A549 (cell line): ENCODE results near the gene SPRR3. TPM values are rescaled to one million over a fixed set of nuclear protein-coding genes. Genes with fewer than 3 reads are reported as not detected.

Experiments used
- ATAC-seq, 2 experiments: fragments of 200-7000 bp in 1 of 2; fragments of >200 bp in 1 of 2; cut with Nextera tagmentation in 1 of 2; cut with Tn5 transposase in 1 of 2; 3 replicates each; pipeline versions ENCODE4 v1.8.0 to v1.9.1; 2018 to 2020; ENCODE audit warnings: mild to moderate bottlenecking in 1 of 2, moderate library complexity in 1 of 2
- CTCF ChIA-PET: fragments of 300-600 bp; sonication (Branson Sonifier 250); formaldehyde crosslinking; extraction: SDS; loops from one replicate; lab custom pipeline; 2021; ENCODE audit warnings: antibody characterized with exemption, inconsistent platforms; lab: Yijun Ruan, JAX
- POLR2A ChIA-PET: fragments of 350-600 bp; formaldehyde crosslinking; extraction: SDS; loops from one replicate; lab custom pipeline; 2021; ENCODE audit warnings: antibody characterized with exemption, inconsistent platforms; lab: Yijun Ruan, JAX
- DNase-seq, 2 experiments: peaks; one replicate each; pipeline versions ENCODE4 v3.0.0 to v3.0.0-alpha.2; 2011 to 2016; ENCODE audit warnings: low read depth in 1 of 2, low spot score in 1 of 2
- FAIRE-seq: peaks from 2 replicates; lab custom pipeline; 2011; peaks lifted over from hg19 to GRCh38; lab: Jason Lieb, UNC
- H3K27ac ChIP-seq, 2 experiments: fragments of >200 bp; sonication (Bioruptor Twin); formaldehyde crosslinking; 3 replicates each; pipeline ENCODE4 v1.5.1; 2016 to 2017
- H3K4me1 ChIP-seq: fragments of >200 bp; sonication (Bioruptor Twin); formaldehyde crosslinking; 3 replicates; pipeline ENCODE4 v1.6.1; 2016
- H3K4me2 ChIP-seq: fragments of >200 bp; sonication (Bioruptor Twin); formaldehyde crosslinking; 3 replicates; pipeline ENCODE4 v1.6.1; 2016
- H3K4me3 ChIP-seq: fragments of >200 bp; sonication (Bioruptor Twin); formaldehyde crosslinking; 3 replicates; pipeline ENCODE4 v1.5.1; 2016
- H3K9me3 ChIP-seq: fragments of >200 bp; sonication (Bioruptor Twin); formaldehyde crosslinking; 3 replicates; pipeline ENCODE4 v1.6.1; 2016
- BHLHE40 ChIP-seq: IDR thresholded peaks from 2 replicates; pipeline ENCODE4 v1.6.1; 2012; ENCODE audit warnings: low read depth, low read length, inconsistent platforms
- CEBPB ChIP-seq, 2 experiments: fragments of >200 bp in 1 of 2; sonication (Bioruptor Twin) in 1 of 2; formaldehyde crosslinking in 1 of 2; IDR thresholded peaks; 2 replicates each; pipeline ENCODE4 v1.6.1; 2012 to 2016
- EP300 ChIP-seq, 2 experiments: fragments of >200 bp; sonication (Bioruptor Twin); formaldehyde crosslinking; IDR thresholded peaks; 2 replicates in 1 of 2; 3 replicates in 1 of 2; pipeline ENCODE4 v1.6.1; 2016 to 2017
- ESRRA ChIP-seq: fragments of 150-350 bp; IDR thresholded peaks from 2 replicates; pipeline ENCODE4 v1.6.1; 2014; ENCODE audit warnings: mild to moderate bottlenecking, low read length, borderline replicate concordance
- FOSL2 ChIP-seq, 2 experiments: fragments of 450-650 bp in 1 of 2; fragments of >200 bp in 1 of 2; sonication (Bioruptor Twin) in 1 of 2; formaldehyde crosslinking; IDR thresholded peaks; 2 replicates each; pipeline versions ENCODE4 v1.5.0 to v1.6.1; 2016 to 2020; ENCODE audit warnings: mild to moderate bottlenecking in 1 of 2, moderate library complexity in 1 of 2
- GATA3 ChIP-seq: IDR thresholded peaks from 2 replicates; pipeline ENCODE4 v1.6.1; 2012; ENCODE audit warnings: borderline replicate concordance
- HOXB5 ChIP-seq: fragments of 250-450 bp; sonication (Bioruptor Pico); IDR thresholded peaks from 2 replicates; pipeline ENCODE4 v1.5.0; 2020; ENCODE audit warnings: mild to moderate bottlenecking, moderate library complexity
- JUNB ChIP-seq: fragments of >200 bp; sonication (Bioruptor Twin); formaldehyde crosslinking; IDR thresholded peaks from 2 replicates; pipeline ENCODE4 v1.6.1; 2016
- KDM1A ChIP-seq: fragments of 200-600 bp; sonication (generic); IDR thresholded peaks from 2 replicates; pipeline ENCODE4 v1.6.1; 2016; ENCODE audit warnings: low read depth, mild to moderate bottlenecking
- MAFK ChIP-seq: fragments of 450-650 bp; IDR thresholded peaks from 2 replicates; pipeline ENCODE4 v1.6.1; 2014; ENCODE audit not compliant: partially characterized antibody
- MYC ChIP-seq: IDR thresholded peaks from 2 replicates; pipeline ENCODE4 v1.6.1; 2012; ENCODE audit warnings: mild to moderate bottlenecking, inconsistent platforms, low read length, improper control_type of control experiment, borderline replicate concordance
- NPAS2 ChIP-seq: fragments of 250-450 bp; sonication (Bioruptor Pico); IDR thresholded peaks from 2 replicates; pipeline ENCODE4 v1.8.0; 2022; ENCODE audit warnings: mild to moderate bottlenecking, moderate library complexity, borderline replicate concordance
- NR3C1 ChIP-seq: fragments of >200 bp; sonication (Bioruptor Twin); formaldehyde crosslinking; IDR thresholded peaks from 3 replicates; pipeline ENCODE4 v1.6.1; 2017
- POLR2A ChIP-seq: IDR thresholded peaks from 2 replicates; pipeline ENCODE4 v1.6.1; 2012; ENCODE audit warnings: mild to moderate bottlenecking, low read length
- POLR2AphosphoS2 ChIP-seq: conservative IDR thresholded peaks from 2 replicates; pipeline ENCODE4 v1.6.1; 2012; ENCODE audit warnings: low read length, improper control_type of control experiment, inconsistent platforms
- RNF2 ChIP-seq: fragments of 200-600 bp; sonication (generic); IDR thresholded peaks from 2 replicates; pipeline ENCODE4 v1.6.1; 2016; ENCODE audit warnings: low read depth, mild to moderate bottlenecking, antibody characterized with exemption, moderate library complexity, borderline replicate concordance
- SREBF2 ChIP-seq: fragments of 450-650 bp; IDR thresholded peaks from 2 replicates; pipeline ENCODE4 v1.6.1; 2014; ENCODE audit warnings: mild to moderate bottlenecking, moderate library complexity
- TFCP2L1 ChIP-seq: fragments of 250-450 bp; sonication (Bioruptor Pico); IDR thresholded peaks from 2 replicates; pipeline ENCODE4 v1.5.0; 2021; ENCODE audit warnings: mild to moderate bottlenecking
- ZNF302 ChIP-seq: fragments of 250-450 bp; sonication (Bioruptor Pico); IDR thresholded peaks from 2 replicates; pipeline ENCODE4 v1.9.0; 2021; ENCODE audit warnings: inconsistent platforms, mild to moderate bottlenecking, moderate library complexity
- ZSCAN20 ChIP-seq: fragments of 250-450 bp; sonication (Bioruptor Pico); IDR thresholded peaks from 2 replicates; pipeline ENCODE4 v1.8.0; 2022; ENCODE audit warnings: mild to moderate bottlenecking, moderate library complexity
- WGBS: methylation state at CpG from one replicate; pipeline ENCODE4 v1.1.6; 2017; ENCODE audit errors: missing lambda C conversion rate; 5-methylcytosine and 5-hydroxymethylcytosine counted together
- polyA plus RNA-seq, 4 experiments: library from polyadenylated mRNA; depleted of rRNA in 3 of 4; stranded (reverse); fragments of >200 nt; fragmentation: RNase III in 1 of 4; extraction: RNeasy Plus Mini Kit Qiagen cat#74134 plus additional on column Dnase treatment in 1 of 4; gene quantifications; 2 replicates in 3 of 4; 3 replicates in 1 of 4; pipeline ENCODE4 v1.2.3, GENCODE V29; 2011 to 2017
- TF ChIP-seq, protein P1 (sequence below): fragments of 200-600 bp; sonication (generic); IDR thresholded peaks from 2 replicates; pipeline ENCODE4 v1.6.1; 2016; ENCODE audit warnings: antibody characterized with exemption, mild to moderate bottlenecking, moderate library complexity
- TF ChIP-seq, protein P2 (sequence below): IDR thresholded peaks from 2 replicates; pipeline ENCODE4 v1.6.1; 2012; ENCODE audit warnings: low read depth, borderline replicate concordance
- TF ChIP-seq, protein P3 (sequence below): fragments of 450-650 bp; IDR thresholded peaks from 2 replicates; pipeline ENCODE4 v1.6.1; 2014; ENCODE audit warnings: antibody characterized with exemption
- TF ChIP-seq, protein P4 (sequence below): fragments of 250-450 bp; sonication (Bioruptor Pico); IDR thresholded peaks from 2 replicates; pipeline ENCODE4 v1.5.0; 2021; ENCODE audit warnings: mild to moderate bottlenecking, moderate library complexity, borderline replicate concordance

The SPRR3 gene
- polyA plus RNA-seq, 2 of the 4 experiments (the other 2 are of a cell fraction) = not detected

DNA sequence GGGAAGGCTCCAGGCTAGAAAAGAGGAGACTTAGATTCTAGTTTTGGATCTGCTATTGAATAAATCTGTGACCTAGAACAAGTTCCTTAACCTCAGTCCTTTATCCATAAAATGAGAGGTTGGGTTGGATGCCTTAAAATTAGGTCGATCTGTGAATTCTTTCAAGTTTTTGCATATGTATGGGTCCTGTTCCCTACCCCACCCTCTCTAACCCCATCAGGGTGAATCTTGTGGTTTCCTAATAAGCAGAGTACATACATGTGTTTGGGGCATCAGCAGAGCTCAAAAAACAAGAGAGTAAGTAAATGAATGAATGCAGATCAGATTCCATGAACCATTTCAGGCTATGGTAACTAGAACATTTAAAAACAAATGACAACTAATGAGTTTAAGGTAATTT lies 24.9 kb upstream of the SPRR3 start (continued):
- TF ChIP-seq, protein P1, sequence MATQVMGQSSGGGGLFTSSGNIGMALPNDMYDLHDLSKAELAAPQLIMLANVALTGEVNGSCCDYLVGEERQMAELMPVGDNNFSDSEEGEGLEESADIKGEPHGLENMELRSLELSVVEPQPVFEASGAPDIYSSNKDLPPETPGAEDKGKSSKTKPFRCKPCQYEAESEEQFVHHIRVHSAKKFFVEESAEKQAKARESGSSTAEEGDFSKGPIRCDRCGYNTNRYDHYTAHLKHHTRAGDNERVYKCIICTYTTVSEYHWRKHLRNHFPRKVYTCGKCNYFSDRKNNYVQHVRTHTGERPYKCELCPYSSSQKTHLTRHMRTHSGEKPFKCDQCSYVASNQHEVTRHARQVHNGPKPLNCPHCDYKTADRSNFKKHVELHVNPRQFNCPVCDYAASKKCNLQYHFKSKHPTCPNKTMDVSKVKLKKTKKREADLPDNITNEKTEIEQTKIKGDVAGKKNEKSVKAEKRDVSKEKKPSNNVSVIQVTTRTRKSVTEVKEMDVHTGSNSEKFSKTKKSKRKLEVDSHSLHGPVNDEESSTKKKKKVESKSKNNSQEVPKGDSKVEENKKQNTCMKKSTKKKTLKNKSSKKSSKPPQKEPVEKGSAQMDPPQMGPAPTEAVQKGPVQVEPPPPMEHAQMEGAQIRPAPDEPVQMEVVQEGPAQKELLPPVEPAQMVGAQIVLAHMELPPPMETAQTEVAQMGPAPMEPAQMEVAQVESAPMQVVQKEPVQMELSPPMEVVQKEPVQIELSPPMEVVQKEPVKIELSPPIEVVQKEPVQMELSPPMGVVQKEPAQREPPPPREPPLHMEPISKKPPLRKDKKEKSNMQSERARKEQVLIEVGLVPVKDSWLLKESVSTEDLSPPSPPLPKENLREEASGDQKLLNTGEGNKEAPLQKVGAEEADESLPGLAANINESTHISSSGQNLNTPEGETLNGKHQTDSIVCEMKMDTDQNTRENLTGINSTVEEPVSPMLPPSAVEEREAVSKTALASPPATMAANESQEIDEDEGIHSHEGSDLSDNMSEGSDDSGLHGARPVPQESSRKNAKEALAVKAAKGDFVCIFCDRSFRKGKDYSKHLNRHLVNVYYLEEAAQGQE = no peak
- TF ChIP-seq POLR2AphosphoS2 (no peak), ESRRA (no peak), ZNF302 (CRISPR knock-in tag) (no peak)
- TF ChIP-seq, protein P2, sequence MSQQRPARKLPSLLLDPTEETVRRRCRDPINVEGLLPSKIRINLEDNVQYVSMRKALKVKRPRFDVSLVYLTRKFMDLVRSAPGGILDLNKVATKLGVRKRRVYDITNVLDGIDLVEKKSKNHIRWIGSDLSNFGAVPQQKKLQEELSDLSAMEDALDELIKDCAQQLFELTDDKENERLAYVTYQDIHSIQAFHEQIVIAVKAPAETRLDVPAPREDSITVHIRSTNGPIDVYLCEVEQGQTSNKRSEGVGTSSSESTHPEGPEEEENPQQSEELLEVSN = no peak

DNA sequence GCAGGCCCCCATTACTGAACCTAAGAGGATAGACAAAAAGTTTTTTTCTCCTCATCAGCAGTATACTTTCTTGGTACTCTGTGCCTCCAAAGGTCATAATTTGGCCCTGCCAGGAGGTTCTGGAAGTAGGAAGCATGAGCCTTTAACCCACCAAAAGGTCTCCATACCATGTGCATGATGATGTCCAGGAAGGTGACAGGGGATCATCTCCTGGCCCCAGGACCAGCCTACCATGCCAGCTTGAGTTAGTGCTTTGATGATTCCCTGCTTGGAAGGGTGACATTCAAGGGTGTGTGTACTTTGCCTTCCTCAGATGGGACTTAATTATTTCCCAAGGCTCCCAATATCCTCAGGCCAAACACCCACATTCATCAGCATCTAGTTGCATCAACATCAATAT lies 23.9 kb upstream of the SPRR3 start:
- POLR2A ChIA-PET = no interaction called here
- TF ChIP-seq SREBF2 (no peak), JUNB (no peak), NPAS2 (CRISPR knock-in tag) (no peak), BHLHE40 (no peak), CEBPB (IDR thresholded peaks at IDR 0.05) (no peak), KDM1A (no peak), GATA3 (no peak), ZSCAN20 (CRISPR knock-in tag) (no peak), HOXB5 (CRISPR knock-in tag) (no peak), MYC (no peak), NR3C1 (no peak), TFCP2L1 (CRISPR knock-in tag) (no peak)
- TF ChIP-seq, protein P3, sequence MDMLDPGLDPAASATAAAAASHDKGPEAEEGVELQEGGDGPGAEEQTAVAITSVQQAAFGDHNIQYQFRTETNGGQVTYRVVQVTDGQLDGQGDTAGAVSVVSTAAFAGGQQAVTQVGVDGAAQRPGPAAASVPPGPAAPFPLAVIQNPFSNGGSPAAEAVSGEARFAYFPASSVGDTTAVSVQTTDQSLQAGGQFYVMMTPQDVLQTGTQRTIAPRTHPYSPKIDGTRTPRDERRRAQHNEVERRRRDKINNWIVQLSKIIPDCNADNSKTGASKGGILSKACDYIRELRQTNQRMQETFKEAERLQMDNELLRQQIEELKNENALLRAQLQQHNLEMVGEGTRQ = no peak
- TF ChIP-seq, protein P4, sequence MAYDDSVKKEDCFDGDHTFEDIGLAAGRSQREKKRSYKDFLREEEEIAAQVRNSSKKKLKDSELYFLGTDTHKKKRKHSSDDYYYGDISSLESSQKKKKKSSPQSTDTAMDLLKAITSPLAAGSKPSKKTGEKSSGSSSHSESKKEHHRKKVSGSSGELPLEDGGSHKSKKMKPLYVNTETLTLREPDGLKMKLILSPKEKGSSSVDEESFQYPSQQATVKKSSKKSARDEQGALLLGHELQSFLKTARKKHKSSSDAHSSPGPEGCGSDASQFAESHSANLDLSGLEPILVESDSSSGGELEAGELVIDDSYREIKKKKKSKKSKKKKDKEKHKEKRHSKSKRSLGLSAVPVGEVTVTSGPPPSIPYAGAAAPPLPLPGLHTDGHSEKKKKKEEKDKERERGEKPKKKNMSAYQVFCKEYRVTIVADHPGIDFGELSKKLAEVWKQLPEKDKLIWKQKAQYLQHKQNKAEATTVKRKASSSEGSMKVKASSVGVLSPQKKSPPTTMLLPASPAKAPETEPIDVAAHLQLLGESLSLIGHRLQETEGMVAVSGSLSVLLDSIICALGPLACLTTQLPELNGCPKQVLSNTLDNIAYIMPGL (CRISPR knock-in tag) = no peak
- Histone ChIP-seq H3K4me3 (no peak overlapping the region), H3K27ac (no peak overlapping the region), H3K9me3 (no peaks in the 10 kb centered on the region), H3K4me2 (no peak overlapping the region), H3K4me1 (no peaks in the 10 kb centered on the region)
- DNase-seq (no peak), ATAC-seq (no peak), FAIRE-seq (no peak)
- CTCF ChIA-PET = no interaction called here

DNA sequence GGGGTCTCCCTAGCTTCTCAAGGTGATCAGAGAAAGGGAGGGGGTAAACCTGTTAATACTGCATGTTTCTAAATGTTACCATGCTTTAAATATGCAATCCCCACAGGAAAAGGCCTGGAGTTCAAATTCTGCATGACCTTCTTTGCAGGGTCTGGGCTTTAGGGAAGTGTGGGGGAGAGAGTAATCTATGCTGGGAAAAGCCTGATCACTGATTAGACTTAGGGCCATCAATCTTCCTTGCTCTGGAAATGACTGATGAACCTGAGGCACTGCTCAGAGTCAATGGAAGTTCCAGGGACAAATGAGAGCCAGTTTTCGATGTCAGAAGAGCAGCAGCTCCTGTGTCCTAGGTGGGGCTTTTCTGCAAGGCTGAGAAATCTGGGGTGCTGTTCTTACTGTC lies 20.9 kb upstream of the SPRR3 start:
- POLR2A ChIA-PET = no interaction called here
- TF ChIP-seq RNF2 (no peak), MAFK (no peak), FOSL2 (IDR thresholded peaks at IDR 0.05) (no peak), FOSL2 (CRISPR knock-in tag; IDR thresholded peaks at IDR 0.05) (no peak), ESRRA (no peak), POLR2A (no peak), EP300 (IDR thresholded peaks at IDR 0.05) (no peak), ZSCAN20 (CRISPR knock-in tag) (no peak)
- TF ChIP-seq, all 56 proteins: peak for 0
- WGBS = 7% methylated on average over 1 of the region's 1 CpG
- H3K27ac ChIP-seq = no peak overlapping the region
- no peak overlapping the region for H3K4me2 ChIP-seq
- H3K4me3 ChIP-seq = no peak overlapping the region
- H3K4me1 ChIP-seq = no peaks in the 10 kb centered on the region
- no peak for ATAC-seq
- H3K9me3 ChIP-seq = no peaks in the 10 kb centered on the region
- no peak for DNase-seq
- CTCF ChIA-PET = interaction anchor here (0.8 to 1.6 kb wide), 2 partner anchors 9 to 159 kb away, joined by 3 read pairs; no protein-coding TSS in a partner anchor
- FAIRE-seq = no peak
